GM19438 (cell line): ENCODE measurements around the gene DSCAM.
"Not testable (repeated sequence)": the region's sequence is repeated elsewhere in the genome, so short reads cannot be mapped to it uniquely, and the experiment has no call there.

ENCODE experiments used
- ATAC-seq: cut with Tn5 transposase; IDR thresholded peaks from one replicate; pipeline ENCODE4 v1.9.1; 2021; ENCODE audit warnings: low read depth; ENCODE audit not compliant: unreplicated experiment

Gene DSCAM

DNA sequence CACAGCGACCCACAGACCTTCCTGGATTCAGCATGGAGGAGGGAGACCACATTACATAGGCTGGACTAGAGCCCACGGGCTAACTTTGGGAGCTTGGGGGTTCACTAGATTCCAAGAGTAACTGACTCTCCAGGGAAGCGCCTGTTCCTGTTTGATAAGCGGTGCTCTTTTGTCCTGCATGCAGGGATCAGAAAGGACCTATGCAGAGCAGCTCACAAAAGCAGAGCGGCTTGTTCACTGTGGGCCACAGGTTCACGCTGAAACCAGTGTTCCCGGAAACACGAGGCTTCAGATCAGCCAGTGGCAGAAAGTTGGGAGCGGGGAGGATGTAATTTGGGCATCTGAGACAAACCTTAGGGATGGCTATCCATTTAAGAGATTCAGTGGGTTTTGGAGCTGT lies 575.8 kb downstream of the DSCAM start:
- ATAC-seq, result no peak

DNA sequence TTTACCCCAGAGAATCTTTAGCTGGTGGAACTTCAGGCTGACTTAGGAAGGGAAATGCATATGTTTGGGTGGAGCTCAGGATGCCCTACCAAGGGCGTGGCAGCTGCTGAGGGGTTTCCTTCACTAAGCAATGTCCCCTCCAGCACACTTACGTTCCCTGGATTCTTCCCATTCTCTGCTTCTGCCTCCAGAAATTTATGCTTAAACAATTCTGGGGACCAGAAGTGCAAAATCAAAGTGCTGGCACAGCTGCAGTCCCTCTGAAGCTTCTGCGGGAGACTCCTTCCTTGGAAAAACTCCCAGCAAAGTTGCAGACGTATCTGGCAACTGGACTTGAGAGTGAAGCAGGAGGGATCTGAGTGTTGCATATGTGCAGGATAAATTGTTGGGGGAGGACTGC lies 576.9 kb downstream of the DSCAM start:
- ATAC-seq, result no peak

DNA sequence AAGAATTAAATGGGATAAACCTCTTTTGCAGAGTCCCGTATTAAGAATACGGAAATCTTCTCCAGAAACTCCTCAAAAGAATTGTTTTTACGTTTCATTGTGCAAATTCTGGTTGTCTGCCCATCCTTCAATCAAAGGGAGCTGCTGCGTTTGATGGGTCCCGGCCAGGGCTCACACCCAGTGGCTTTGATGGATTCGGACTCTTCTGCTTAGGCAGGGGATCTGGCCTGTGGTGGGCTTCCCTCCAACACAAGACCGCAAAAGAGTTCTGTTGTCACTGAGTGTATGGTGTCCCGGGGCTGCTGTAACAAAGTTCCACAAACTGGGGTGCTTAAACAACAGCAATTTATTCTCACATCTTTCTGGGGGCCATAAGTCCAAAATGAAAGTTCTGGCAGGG lies 577.7 kb downstream of the DSCAM start:
- ATAC-seq, result no peak

DNA sequence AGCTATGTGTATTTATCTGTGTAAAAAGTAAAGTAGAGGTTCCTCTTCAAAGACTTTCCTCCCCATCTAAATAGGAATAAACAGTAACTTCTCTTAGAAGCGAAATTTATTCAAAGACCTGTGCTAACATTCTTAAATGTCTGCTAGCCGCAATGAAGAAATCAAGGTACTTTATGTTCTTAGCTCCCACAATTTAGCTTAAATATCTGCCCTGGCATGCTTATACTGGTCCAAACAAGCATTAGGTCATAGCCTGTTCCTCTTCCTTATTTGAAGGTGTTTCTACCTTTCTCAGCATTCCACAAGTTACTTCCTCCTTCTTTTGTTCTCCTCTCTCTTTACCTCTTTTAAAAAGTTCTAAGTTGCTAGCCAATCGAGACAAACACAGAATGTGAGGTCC lies 588.5 kb downstream of the DSCAM start:
- not testable (repeated sequence) for ATAC-seq

DNA sequence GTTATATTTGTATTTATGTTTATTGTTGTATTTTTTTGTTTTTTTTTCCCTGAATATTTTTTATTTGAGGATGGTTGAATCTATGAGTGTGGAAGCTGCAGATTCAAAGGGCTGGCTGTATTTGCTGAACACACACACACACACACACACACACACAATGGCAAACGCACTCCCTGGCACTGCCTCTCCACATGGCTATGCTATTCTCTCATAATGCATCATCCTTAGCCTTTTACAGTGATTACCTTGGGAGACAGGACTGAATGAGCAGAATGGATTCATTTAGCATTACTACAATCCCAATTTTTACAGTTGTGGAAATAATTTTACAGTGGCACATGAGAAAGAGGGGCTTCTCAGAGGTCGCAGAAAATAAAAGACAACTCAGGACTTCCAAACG lies 589.6 kb downstream of the DSCAM start:
- no peak for ATAC-seq

DNA sequence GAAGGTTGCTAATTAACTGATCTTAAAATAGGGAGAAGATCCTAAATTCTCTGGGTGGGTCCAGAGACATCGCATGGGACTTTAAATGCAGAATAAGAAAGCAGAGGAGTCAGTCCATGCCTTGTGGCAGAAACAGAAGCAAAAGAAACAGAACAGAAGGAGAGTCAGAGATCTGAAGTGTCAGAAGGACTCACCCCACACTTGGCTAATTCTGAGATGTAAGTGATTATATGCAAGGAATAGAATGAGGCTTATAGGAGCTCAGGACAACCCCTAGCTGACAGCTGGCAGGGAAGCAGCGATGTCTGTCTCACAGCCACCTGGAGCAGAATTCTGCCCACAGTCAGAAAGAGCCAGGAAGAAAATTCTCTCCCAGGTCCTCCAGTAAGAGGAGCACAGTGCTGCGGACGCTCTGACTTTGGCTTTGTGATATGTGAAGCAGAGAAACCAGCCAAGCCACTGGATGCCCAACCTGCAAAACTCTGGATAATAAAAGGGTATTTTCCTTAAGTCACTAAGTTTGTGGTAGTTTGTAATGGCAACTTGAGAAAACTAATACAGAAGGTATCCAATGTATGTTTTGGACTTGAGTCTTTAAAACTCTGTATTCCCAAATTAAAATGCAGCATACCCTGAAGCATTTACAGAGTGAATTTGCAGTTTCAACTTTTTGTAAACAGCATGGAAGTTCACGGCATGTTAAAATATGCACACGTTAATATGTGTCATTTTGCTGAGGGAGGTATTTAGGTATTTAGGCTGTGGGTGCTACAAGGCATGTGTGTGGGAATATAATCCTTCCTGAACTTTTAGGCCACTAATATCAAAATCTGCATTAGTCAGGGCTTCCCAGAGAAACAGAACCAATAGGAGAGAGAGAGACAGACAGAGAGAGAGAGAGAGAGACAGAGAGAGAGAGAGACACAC lies 591.2 kb downstream of the DSCAM start:
- no peak for ATAC-seq

DNA sequence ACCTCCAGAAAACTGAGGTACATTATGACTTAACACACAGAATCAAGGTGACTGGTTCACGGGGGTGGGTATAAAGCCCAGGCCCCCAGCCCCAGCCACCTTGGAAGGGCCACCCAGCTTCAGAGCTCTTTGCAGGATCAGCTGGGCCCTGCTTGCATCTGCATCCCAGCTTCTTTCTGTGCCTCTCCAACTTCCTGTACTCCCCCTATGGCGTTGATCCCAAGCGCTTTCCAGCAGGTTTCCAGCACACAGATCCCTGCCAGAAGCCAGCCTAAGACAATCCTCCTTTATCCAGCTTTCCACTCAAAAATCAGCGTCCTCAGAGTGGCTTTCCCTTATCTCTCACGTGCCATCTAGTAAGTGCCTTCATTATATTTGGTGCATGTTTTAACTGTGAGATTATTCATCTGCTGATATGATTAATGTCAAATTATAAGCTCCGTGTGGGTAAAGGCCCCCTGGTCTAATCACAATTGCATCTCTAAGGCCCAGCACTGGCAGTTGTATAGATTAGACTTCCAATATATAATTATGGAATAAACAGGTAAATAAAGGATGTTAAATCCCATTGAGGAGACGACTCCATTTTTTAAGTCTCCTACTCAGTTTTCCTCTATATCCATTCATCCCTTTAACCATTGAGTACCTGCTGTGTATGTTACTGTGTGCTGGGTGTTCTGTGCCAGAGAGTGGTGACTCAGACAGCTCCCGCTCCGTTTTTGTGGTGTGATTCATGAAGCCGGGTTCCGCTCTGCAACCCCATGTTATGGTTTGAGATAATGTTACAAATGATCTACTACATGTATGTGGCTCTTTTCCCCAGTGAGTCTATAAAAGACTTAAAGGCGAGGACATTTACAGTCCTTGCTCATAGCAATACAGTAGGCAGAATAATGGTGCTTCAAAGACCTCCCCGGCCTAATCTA lies 592.2 kb downstream of the DSCAM start:
- no peak for ATAC-seq

DNA sequence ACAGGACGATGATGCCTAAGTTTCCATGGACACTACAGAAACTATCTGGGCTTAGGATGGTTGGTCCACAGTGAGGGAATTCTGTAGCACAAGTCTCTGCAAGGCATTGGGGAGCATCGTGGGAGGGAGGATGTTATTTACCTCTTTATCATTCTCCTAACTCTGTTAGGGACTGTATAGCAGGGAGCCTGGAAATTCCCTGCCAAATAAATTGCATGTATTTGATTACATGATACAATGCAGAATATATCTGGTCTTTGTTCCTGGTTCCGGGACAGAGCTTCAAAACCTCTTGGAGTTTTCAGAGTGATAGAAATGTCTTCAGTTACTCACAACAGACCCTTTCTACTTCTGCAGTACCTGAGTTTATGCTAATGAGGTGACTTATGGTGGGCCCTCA lies 593.8 kb downstream of the DSCAM start:
- no peak for ATAC-seq

DNA sequence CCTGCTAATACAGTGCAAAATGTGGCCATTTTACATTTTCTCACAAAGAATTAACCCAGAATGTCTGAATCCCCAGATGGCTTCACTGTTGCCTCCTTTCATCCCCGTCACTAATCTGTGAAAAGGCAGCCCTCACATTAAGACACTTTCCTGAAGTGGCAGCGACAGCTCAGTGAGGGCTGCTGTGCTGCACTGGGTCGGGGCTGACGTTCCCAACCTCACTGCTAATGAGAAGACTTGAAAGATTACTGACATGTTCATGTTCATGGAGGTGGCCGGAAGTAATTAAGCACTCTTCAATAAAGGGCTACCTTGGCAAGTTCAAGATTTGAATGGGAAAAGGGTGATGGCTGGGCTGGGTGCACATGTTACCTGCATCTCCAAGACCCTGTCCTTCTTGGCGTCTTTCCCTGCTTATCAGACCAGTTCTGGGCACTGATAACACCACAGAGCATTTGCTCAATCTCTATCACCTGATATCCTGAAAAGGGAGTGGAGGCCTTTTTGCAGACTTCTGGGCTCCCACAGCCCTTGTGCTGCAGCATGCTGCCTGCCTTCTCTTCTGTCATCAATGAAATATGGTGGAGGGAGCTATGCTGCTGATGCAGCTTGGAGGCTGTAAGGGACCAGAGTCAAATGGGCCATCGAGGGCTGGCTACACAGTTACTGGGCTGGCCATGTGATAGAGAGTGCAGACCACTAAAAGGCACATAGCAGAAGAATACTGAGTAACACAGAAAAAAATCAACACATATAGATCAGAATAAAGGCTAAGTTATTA lies 596.3 kb downstream of the DSCAM start:
- ATAC-seq, result no peak

DNA sequence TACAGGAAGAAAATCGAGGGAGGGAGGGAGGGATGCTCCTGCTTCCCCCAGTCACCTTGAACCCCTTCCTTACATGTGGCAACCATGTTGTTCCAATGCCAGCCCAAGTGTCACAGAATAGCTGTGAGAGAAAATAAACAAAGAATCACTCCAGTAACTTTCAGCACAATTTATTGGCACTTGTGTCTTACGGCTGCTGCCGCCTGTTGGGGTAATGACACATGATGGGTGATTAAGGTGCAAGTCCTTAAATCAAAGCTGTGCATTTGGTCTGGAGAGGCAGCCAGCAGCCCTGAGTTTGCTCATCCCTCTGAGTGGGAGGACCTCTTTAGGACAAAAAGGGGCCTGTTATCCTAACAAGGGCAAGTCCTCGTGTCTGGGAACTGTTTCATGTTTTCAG lies 602.0 kb downstream of the DSCAM start:
- ATAC-seq, result no peak

DNA sequence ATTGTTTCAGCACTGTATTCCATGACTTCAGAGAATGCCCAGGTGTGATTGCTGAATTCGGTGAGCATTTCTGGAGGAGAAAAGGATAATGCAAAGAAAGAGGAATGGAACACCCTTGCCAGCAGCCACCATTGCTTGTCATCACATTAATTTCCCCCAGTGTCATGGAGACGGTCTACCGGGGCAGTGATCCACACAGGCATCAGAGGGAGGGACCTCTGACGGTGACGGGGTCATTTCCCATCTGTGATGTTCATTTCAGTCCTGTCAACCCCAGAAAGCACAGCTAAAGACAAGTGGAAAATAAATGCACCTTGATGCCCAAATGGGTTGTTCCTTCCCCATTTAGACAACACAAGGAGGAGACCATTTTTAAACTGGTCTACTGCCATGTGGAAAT lies 603.3 kb downstream of the DSCAM start:
- ATAC-seq, result no peak

DNA sequence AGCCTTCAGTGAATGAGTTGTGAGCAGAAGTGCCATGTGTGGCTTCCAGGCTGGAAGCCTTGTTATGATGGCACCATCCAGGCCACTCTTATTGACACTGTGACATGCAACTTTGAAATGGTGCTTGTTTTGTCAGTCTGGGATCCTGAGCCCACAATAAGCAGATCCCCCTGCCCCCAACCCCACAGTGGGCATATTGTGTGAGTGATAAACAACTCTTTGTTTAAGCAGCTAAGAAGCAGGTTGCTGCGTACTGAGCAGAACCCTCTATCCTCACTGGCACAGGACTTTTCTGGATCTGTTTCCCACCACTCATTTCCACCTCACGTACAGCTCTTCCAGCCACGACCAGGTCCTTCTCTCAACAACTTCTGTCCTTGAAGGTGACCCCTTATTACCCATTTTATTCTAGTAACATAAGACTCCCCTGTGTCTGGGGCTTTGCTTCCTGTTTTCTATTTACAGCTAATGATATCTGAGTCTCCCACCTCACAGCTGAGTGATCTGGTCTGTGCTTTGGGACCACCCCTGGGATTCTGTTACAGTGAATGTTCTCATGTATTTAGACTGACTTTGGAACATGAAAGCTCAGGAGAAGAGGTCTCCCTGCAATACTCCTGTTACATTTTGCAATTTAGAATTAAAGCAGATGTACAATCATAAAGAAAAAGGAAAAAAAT lies 604.2 kb downstream of the DSCAM start:
- no peak for ATAC-seq

DNA sequence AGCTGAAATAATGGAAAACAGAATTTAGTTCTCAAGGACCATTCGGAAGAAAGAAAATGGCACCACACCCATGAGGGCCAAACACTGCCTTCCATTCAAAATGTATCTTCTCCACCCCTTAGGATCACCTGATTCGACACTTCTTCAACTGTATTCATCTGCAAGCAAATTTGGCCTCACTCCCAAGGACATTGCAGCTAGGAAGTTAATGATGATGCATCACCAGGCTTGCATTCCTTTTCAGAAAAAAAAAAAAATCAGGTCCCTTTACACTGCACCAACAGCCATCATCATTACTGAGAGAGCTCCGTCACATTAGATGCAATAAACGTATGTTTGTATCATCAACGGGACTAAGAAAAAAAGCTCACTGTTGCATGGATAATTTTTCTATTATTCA lies 611.4 kb downstream of the DSCAM start:
- ATAC-seq, result no peak

DNA sequence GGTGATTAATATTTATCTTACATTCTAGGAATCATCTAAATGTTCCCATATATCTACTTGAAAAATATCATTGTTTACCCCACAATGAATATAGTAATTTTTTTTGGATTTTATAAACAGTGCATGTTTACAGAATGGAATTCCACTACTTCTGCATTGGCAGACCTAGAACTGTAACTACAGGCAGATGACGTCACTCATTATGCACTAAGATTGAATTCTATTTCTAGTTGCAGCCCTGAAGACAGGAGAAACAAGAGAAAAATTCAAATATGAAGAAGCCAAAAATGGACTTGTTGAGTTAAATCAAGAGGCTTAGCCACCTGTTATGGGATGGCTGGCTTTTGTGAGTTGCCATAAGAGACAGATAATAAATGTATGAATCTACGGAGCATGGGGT lies 615.0 kb downstream of the DSCAM start:
- ATAC-seq, result no peak

DNA sequence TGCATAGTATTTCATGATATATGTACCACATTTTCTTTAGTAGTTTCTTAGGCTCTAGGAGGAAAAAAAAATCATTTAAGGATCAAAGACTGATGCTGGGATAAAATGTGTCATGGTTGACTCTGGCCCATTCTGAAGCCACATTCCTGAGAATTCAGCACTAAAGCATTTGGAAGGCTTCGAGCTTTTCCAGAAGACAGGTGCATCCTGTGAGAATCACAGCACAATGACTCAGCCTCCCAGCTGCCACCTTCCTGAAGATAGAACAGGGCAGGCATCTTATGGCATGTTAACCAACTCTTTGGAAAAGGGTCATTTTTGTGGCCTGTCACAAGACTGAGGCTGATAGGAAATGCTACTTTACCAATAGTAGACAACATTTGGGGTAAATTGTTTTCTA lies 619.9 kb downstream of the DSCAM start:
- no peak for ATAC-seq

DNA sequence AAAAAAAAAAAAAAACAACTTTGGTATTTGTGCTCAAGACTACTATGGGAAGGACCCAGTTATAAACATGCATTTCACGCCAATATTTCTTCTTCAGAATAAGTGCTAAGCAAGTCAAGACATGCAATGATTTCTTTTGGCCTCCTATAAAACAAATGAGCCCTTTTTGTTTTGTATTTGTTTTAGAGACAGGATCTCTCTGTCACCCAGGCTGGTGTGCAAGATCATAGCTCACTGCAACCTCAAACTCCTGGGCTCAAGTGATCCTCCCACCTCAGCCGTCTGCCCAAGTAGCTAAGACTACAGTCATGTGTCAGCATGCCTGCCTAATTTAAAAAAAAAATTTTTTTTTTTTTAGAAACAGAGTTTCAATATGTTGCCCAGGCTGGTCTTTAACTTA lies 631.0 kb downstream of the DSCAM start:
- no peak for ATAC-seq

DNA sequence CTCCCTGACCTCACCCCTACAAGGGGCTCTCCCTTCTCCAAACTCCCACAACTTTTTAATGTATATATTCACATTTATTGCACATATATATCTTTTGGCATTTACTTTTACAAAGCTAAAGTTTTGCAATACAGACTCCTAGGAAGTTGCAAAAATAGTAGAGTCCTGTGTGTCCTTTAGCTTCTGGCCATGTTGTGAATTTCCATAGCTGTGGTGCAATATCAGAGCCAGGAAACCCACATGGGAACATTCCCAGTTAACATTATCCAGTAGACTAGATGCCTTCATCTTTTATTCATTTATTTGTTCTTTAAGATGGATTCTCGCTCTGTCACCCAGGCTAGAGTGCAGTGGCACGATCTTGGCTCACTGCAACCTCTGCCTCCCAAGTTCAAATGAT lies 636.7 kb downstream of the DSCAM start:
- no peak for ATAC-seq

DNA sequence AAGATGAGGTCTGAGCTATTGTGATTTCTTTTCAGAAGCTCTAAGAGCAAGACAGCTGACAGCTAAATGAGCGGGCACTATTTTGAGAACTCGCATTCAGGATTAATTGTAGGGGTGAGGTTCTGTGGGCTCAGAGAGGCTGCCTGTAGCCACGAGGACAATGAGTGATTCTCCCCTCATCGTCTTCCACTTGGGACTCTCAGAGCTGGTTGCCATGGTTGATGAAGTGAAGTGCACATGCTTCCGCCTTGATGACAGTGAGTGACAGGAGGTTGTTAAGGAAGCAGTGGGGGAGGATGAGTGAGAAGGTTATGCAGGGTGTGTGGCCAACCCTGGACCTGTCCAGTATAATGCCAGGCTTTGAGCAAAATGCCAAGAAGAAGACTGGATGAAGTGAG lies 638.0 kb downstream of the DSCAM start:
- ATAC-seq, result no peak

DNA sequence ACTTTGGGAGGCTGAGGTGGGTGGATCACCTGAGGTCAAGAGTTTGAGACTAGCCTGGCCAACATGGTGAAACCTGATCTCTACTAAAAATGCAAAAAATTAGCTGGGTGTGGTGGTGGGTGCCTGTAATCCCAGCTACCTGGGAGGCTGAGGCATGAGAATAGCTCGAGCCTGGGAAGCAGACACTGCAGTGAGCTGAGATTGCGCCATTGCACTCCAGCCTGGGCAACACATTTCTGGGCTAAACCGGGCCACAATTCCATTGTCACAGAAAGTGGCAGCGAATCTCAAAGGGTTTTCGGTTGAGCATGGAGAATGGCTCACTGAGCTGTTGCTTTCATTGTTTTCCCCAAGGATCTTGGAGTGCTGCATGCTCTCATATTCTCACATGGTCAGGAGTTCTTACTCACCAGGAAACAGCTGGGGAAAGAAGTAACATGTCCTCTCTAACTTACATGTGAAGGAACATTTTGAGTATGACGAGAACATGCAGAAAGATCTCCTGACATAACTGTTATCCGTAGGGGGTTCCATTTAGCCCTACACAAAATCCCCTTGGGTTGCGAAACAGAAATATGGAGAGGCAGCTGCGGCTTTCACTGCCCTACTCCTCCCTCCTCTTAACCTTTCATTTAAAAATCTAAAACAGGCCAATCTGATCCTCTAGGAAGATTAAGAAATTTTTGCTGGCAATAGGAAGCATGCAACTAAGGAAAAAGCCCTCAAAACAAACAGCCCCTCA lies 638.6 kb downstream of the DSCAM start:
- no peak for ATAC-seq

DNA sequence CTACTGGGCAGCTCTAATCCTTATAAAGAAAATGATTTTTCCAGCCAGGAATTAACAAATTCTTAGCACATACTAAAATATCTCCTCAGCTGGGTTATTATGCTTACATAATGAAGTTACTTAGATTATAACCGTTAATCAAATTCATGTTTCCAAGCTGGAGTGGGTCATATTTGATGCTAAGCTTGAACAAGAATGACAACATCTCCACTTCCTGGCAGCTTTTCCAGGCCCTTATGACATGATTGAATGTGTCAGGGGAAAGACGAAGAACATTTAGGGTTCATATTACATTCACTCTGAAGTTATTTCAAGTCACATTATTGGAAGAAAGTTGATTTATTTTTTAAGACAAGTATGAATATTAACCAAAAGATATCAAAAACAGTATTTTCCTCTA lies 646.0 kb downstream of the DSCAM start:
- ATAC-seq, result no peak
